ENCODE measurements around the gene TKTL1.
A peak's percentile ranks its signal among the peaks of the same experiment; 100 is the strongest.

TKTL1 gene

GRCh38 chrX:154358829-154359228, 63.2 kb downstream of the TKTL1 start:
- H3K9me3 Mint-ChIP-seq = no peaks in the 10 kb centered on the region
- no peak overlapping the region for H3K4me3 Mint-ChIP-seq
- no peaks in the 10 kb centered on the region for H3K27me3 Mint-ChIP-seq
- peaks cover 40% of the 10 kb centered on the region for H3K4me1 Mint-ChIP-seq (ENCODE audit: low read depth)
- H3K36me3 Mint-ChIP-seq (ENCODE audit: low read depth) = peaks cover 27% of the 10 kb centered on the region
- no peak overlapping the region for H3K27ac Mint-ChIP-seq

GRCh38 chrX:154359362-154360154, 64.0 kb downstream of the TKTL1 start:
- no peak overlapping the region for H3K27ac Mint-ChIP-seq
- peaks cover 27% of the 10 kb centered on the region for H3K36me3 Mint-ChIP-seq (ENCODE audit: low read depth)
- no peak overlapping the region for H3K4me3 Mint-ChIP-seq
- H3K4me1 Mint-ChIP-seq (ENCODE audit: low read depth) = peaks cover 35% of the 10 kb centered on the region
- no peaks in the 10 kb centered on the region for H3K9me3 Mint-ChIP-seq
- no peaks in the 10 kb centered on the region for H3K27me3 Mint-ChIP-seq

- H3K27ac Mint-ChIP-seq = no peak overlapping the region
These were observed 64.6 kb downstream of the TKTL1 start for GRCh38 chrX:154360155-154360713.

GRCh38 chrX:154362085-154362742, 66.6 kb downstream of the TKTL1 start:
- H3K4me3 Mint-ChIP-seq = no peak overlapping the region
- H3K4me1 Mint-ChIP-seq (ENCODE audit: low read depth) = peaks cover 31% of the 10 kb centered on the region
- no peaks in the 10 kb centered on the region for H3K27me3 Mint-ChIP-seq
- H3K36me3 Mint-ChIP-seq (ENCODE audit: low read depth) = peaks cover 32% of the 10 kb centered on the region
- H3K27ac Mint-ChIP-seq = no peak overlapping the region
- no peaks in the 10 kb centered on the region for H3K9me3 Mint-ChIP-seq

More at GRCh38 chrX:154360155-154360713, 64.6 kb downstream of the TKTL1 start:
- Mint-ChIP-seq H3K27me3 (no peaks in the 10 kb centered on the region), H3K4me1 (ENCODE audit: low read depth) (peaks cover 39% of the 10 kb centered on the region), H3K36me3 (ENCODE audit: low read depth) (peaks cover 32% of the 10 kb centered on the region), H3K9me3 (no peaks in the 10 kb centered on the region), H3K4me3 (no peak overlapping the region)

GRCh38 chrX:154363706-154364439, 68.3 kb downstream of the TKTL1 start:
- H3K4me3 Mint-ChIP-seq = no peak overlapping the region
- no peaks in the 10 kb centered on the region for H3K9me3 Mint-ChIP-seq
- H3K27me3 Mint-ChIP-seq = no peaks in the 10 kb centered on the region
- peaks cover 25% of the 10 kb centered on the region for H3K36me3 Mint-ChIP-seq (ENCODE audit: low read depth)
- peaks cover 25% of the 10 kb centered on the region for H3K4me1 Mint-ChIP-seq (ENCODE audit: low read depth)
- peak overlapping the region; percentile 31 for H3K27ac Mint-ChIP-seq

- no peak overlapping the region for H3K4me3 Mint-ChIP-seq
- H3K9me3 Mint-ChIP-seq = no peaks in the 10 kb centered on the region
- peak overlapping the region; percentile 80 for H3K27ac Mint-ChIP-seq
- H3K36me3 Mint-ChIP-seq (ENCODE audit: low read depth) = peaks cover 27% of the 10 kb centered on the region
- peaks cover 22% of the 10 kb centered on the region for H3K4me1 Mint-ChIP-seq (ENCODE audit: low read depth)
- no peaks in the 10 kb centered on the region for H3K27me3 Mint-ChIP-seq
These were observed 69.5 kb downstream of the TKTL1 start for GRCh38 chrX:154365052-154365600.

GRCh38 chrX:154365997-154366665, 70.5 kb downstream of the TKTL1 start:
- Mint-ChIP-seq H3K4me1 (ENCODE audit: low read depth) (peaks cover 18% of the 10 kb centered on the region), H3K27me3 (no peaks in the 10 kb centered on the region), H3K9me3 (no peaks in the 10 kb centered on the region), H3K36me3 (ENCODE audit: low read depth) (peaks cover 24% of the 10 kb centered on the region), H3K27ac (peak overlapping the region; percentile 40), H3K4me3 (no peak overlapping the region)

- Mint-ChIP-seq H3K36me3 (ENCODE audit: low read depth) (peaks cover 22% of the 10 kb centered on the region), H3K4me1 (ENCODE audit: low read depth) (peaks cover 16% of the 10 kb centered on the region), H3K9me3 (no peaks in the 10 kb centered on the region), H3K27ac (peak overlapping the region; percentile 26), H3K27me3 (no peaks in the 10 kb centered on the region), H3K4me3 (no peak overlapping the region)
These were observed 71.1 kb downstream of the TKTL1 start for GRCh38 chrX:154366666-154367055.

- no peaks in the 10 kb centered on the region for H3K27me3 Mint-ChIP-seq
- peak overlapping the region; percentile 97 for H3K4me3 Mint-ChIP-seq
- H3K9me3 Mint-ChIP-seq = no peaks in the 10 kb centered on the region
- H3K4me1 Mint-ChIP-seq (ENCODE audit: low read depth) = peaks cover 21% of the 10 kb centered on the region
- peaks cover 21% of the 10 kb centered on the region for H3K36me3 Mint-ChIP-seq (ENCODE audit: low read depth)
- H3K27ac Mint-ChIP-seq = peak overlapping the region; percentile 76
These were observed 72.1 kb downstream of the TKTL1 start for GRCh38 chrX:154367474-154368308.

- peaks cover 14% of the 10 kb centered on the region for H3K36me3 Mint-ChIP-seq (ENCODE audit: low read depth)
- H3K4me1 Mint-ChIP-seq (ENCODE audit: low read depth) = peaks cover 20% of the 10 kb centered on the region
- peak overlapping the region; percentile 76 for H3K27ac Mint-ChIP-seq
- H3K27me3 Mint-ChIP-seq = no peaks in the 10 kb centered on the region
- peak overlapping the region; percentile 97 for H3K4me3 Mint-ChIP-seq
- H3K9me3 Mint-ChIP-seq = no peaks in the 10 kb centered on the region
These were observed 73.2 kb downstream of the TKTL1 start for GRCh38 chrX:154368630-154369448.

- Mint-ChIP-seq H3K27ac (peak overlapping the region; percentile 94), H3K4me3 (peak overlapping the region; percentile 97), H3K4me1 (ENCODE audit: low read depth) (peaks cover 18% of the 10 kb centered on the region), H3K9me3 (no peaks in the 10 kb centered on the region), H3K27me3 (no peaks in the 10 kb centered on the region), H3K36me3 (ENCODE audit: low read depth) (peaks cover 12% of the 10 kb centered on the region)
These were observed 74.1 kb downstream of the TKTL1 start for GRCh38 chrX:154369449-154370299.

GRCh38 chrX:154370300-154371016, 74.9 kb downstream of the TKTL1 start:
- Mint-ChIP-seq H3K9me3 (no peaks in the 10 kb centered on the region), H3K27me3 (no peaks in the 10 kb centered on the region), H3K27ac (peak overlapping the region; percentile 94), H3K36me3 (ENCODE audit: low read depth) (peaks cover 9% of the 10 kb centered on the region), H3K4me1 (ENCODE audit: low read depth) (peaks cover 16% of the 10 kb centered on the region), H3K4me3 (peak overlapping the region; percentile 97)

Data from stimulated activated naive CD8-positive, alpha-beta T cell treated with anti-CD3 and anti-CD28 coated beads, Interleukin-15, Interleukin-2, amounts not matched to agents 100 ng/mL and 50 ng/mL, for 24 hours (primary cell).